Skin of body (tissue), 2 donors: Measurements from ENCODE around the gene ACSBG1. TPM values are rescaled to one million over a fixed set of nuclear protein-coding genes. Genes with fewer than 3 reads are reported as not detected.
A peak's percentile ranks its signal among the peaks of the same experiment; 100 is the strongest.

Experiments used
- DNase-seq: peaks from one replicate; lab custom pipeline; 2025; lab: John Stamatoyannopoulos, UW
- total RNA-seq: library from RNA; depleted of rRNA; stranded (reverse); fragments of >200 nt; gene quantifications from one replicate; pipeline ENCODE4 v1.2.3, GENCODE V29; 2014

The ACSBG1 gene
- total RNA-seq, 1 donor from 2014 or later: 23.6 TPM

GRCh38 chr15:78133801-78134200 lies 100.6 kb downstream of the ACSBG1 start:
- DNase-seq: peak; percentile 9

DNA sequence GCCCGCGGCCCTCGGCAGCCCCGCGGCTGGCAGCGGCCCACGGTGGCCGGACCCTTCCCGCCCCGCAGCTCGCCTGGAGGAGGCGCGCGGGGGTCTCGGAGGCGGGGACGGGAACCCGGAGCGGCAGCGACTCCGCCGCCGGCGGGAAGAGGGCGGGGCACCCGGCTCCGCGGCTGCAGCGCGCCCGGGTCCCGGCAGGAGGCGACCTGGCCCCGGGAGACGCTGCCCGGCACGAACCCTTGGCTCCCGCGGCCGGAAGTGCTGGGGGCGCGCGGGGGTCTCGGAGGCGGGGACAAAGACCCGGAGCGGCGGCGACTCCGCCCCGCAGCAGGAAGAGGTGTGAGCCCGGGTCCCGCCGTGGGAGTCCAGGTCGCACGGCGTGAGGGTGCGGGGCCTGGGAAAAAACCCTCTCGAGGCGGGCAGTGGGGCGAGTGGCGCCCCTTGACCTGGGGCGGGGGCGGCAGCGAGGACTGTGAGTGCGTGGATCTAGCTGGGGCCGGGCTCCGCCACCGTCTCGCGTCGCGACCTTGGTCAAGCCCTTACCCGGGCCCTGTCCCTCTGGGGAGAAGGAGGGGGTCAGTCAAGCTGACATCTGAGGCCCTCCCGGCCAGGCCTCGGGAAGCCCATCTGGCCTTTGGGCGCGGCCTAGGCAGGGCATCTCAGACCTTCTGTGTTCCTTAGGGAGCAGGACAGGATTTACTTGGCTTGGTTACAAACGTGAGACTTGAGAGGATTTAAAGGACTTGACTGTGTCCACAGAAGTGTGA lies 102.9 kb downstream of the ACSBG1 start, which contains the start of gene CIB2:
Gene CIB2, minus strand, starts transcription at position 151 of the 767 bp plus-strand sequence. CDS start 230 bp downstream, outside the sequence.
- peak; percentile 54 for DNase-seq

- DNase-seq: no peak
Measured at GRCh38 chr15:78130466-78131294, 103.7 kb downstream of the ACSBG1 start.

DNA sequence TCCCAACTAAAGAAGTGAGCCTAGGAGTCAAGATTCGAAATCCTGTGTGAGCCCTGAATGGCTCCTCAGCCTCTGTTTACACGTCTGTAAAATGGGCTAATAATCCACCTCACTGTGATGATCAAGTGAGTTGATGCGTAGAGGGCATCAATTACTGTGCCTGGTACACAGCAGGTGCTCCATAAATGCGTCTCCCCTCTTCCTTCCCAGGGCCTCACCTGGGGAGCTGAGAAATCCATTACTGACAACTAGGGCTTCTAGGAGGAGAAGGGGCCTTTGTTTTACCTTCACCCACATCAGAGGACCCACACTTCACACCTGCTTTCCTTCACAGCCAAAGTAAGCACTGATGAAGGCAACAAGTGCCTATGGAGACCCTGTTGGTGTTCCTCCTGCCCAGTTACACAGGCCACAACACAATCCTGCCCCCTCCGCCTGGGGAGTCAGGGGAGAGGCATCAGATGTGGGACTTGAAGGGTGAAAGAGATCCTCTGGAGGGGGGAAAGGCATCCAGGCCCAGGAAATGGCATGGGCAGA lies 104.5 kb downstream of the ACSBG1 start:
- DNase-seq: no peak

- DNase-seq: no peak
Measured at GRCh38 chr15:78129077-78129750, 105.2 kb downstream of the ACSBG1 start.

DNA sequence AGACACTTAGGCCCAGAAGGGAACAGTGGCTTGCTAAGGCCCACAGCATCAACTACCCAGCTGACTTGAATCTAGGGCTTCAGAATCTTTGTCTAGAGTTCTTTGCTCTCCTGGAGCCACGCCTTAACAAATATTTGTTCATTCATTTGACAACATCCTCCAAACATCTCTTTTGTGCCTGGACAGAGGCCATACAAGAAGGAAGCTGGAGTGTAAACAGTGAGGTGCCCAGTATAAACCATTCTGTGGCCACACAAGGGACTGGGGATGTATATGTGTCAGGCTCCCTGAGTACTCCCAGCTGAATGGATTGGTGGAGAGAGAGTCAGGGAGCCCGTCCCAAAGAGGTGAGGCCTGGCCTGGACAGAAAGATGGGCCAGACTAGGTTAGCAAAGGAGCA lies 106.5 kb downstream of the ACSBG1 start:
- no peak for DNase-seq

- no peak for DNase-seq
Measured at GRCh38 chr15:78125267-78125666, 109.1 kb downstream of the ACSBG1 start.

DNA sequence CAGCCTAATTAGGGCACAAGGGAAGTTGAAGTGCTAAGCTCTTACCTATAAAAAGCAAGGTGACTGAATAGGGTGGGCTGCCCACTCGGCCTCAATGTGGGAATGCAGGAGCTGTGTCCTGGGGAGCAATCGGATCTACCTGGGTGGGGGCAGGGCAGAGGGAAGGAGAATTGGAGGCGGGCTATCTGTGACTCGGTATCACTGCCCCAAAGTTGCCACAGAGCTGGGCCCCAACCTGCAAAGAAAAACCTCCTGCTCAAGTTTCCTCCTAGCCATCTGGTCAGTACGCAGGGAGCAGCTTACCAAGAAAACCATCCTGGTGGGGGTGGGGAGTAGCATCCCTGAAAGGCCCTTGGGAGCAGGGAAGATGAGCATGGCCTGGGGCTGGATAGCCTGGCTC lies 113.8 kb downstream of the ACSBG1 start:
- DNase-seq: no peak

Other genes starting within 250 kb of the ACSBG1 start
- gene TBC1D2B, start 156.9 kb downstream of the ACSBG1 start, total RNA-seq: 67.1 TPM
- not detected for gene SH2D7, start 142.0 kb downstream of the ACSBG1 start, total RNA-seq
- gene CIB2, start 103.1 kb downstream of the ACSBG1 start, total RNA-seq: 8.7 TPM
- gene IDH3A, start 85.2 kb downstream of the ACSBG1 start, total RNA-seq: 40.0 TPM
- gene DNAJA4, start 30.0 kb upstream of the ACSBG1 start, total RNA-seq: 26.8 TPM
- gene SKIC8, start 65.0 kb upstream of the ACSBG1 start, total RNA-seq: 53.2 TPM
- gene CRABP1, start 105.8 kb upstream of the ACSBG1 start, total RNA-seq: 9.0 TPM
- 45.2 TPM for gene IREB2, start 203.7 kb upstream of the ACSBG1 start, total RNA-seq